Stimulated activated CD4-positive, alpha-beta T cell treated with anti-CD3 and anti-CD28 coated beads, Interleukin-12 subunit alpha, Interleukin-12 subunit beta, amount 100 ng/mL, for 48 hours (primary cell): Measurements from ENCODE around the gene GGN.
A peak's percentile ranks its signal among the peaks of the same experiment; 100 is the strongest.

Experiments
- DNase-seq, 3 donors: peaks; one replicate each; pipeline ENCODE4 v3.0.0-alpha.2; 2020; ENCODE audit warnings: low read depth in 2 of 3, low spot score in 1 of 3

GGN gene

DNA sequence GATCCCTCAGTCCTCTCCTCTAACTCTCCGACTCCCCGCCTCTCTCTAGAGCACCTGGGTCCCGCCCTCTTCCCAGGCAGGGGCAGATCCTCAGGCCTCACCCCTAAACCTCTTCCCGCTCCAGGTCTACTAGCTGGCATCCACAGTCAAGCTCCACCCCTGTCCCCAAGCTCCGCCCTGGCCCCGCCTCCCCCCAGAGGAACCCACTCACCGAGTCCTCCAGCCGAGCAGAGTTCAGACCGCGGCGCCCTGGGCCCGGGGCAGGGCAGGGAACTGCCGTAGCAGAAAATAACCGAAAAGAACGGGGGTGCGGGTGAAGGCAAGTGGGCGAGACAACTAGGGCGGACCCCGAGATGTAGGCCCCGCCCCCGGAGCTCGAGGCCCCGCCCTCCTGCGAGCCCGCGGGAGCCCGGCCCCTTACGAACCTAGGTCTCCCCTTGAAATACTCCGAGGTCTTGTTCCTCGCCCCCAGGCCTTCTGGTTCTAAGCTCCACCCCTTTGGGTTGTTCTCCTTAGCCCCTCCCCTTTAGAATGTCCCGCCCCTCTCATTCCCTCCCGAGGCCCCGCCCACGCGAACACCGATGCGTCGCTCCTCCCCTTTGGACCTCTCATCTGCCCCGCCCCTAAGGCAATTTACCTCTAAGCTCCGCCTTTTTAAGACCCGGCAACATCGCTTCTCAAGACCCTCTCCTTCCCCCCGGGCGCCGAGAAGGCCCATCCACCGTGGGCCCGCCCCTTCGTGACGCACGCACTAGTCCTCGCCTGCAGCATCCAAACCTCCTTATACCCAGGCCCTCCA, at the start of gene GGN:
GGN (minus strand) TSS at position 485 of the 799 bp plus-strand sequence. CDS start 773 bp downstream, outside the sequence.
- DNase-seq = peak; percentile 82 to 92 (median 83)

DNA sequence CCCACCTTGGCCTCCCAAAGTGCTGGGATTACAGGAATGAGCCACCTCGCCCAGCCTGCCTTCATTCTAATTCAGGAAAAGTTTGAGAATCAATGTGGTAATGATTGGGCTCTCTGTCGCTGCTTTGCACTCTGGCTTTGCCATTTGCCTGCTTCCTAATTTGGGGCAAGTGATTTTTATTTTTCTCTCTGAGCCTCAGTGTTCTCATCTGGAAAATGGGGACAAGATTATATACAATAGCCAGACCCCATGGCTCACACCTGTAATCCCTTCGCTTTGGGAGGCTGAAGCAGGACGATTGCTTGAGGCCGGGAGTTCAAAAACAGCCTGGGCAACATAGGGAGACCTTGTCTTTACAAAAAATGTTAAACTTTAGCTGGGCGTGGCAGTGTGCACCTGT, 49.5 kb upstream of the GGN start:
- DNase-seq = no peak

- no peak for DNase-seq
These were observed 46.8 kb upstream of the GGN start for GRCh38 chr19:38434549-38435051.

DNA sequence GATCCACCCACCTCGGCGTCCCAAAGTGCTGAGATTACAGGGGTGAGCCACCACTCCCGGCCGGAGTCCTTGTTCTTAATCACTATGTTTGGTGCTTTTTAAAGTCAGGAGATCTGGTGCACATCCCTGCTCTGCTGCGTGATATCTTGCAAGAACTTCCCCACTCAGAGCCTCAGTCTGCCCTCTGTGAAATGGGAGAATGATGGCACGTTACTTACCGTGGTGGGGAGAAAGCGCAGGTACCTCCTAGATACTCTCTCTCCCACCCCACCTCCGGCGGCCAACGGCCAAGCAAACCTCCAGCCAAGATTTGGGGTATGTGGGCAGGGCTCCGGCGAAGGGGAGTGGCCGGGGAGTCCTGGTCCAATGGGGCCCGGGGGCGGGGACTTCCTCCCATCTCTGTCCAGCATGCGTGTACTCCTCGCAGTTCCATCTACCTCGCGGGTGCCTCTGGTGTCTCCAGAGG, 45.5 kb upstream of the GGN start, which contains the start of gene RYR1:
RYR1 (plus strand) TSS at position 424 of the 466 bp plus-strand sequence. CDS start 139 bp downstream, outside the sequence.
- DNase-seq = peak in 1 of 3 donors; percentile 60

GRCh38 chr19:38430931-38431330, 43.1 kb upstream of the GGN start:
- DNase-seq = no peak

DNA sequence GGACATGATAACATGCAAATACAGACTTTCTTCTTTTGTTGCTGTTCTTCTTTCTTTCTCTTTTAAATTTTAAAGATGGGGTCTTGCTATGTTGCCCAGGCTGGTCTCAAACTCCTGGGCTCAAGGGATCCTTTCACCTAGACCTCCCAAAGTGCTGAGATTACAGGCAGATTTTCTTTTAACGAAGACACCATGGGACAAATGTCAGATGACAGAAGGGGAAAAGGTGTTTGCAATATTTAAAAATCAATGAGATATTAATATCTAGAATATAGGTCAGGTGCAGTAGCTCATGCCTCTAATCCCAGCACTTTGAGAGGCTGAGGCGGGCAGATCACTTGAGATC, 42.0 kb upstream of the GGN start:
- no peak for DNase-seq

DNA sequence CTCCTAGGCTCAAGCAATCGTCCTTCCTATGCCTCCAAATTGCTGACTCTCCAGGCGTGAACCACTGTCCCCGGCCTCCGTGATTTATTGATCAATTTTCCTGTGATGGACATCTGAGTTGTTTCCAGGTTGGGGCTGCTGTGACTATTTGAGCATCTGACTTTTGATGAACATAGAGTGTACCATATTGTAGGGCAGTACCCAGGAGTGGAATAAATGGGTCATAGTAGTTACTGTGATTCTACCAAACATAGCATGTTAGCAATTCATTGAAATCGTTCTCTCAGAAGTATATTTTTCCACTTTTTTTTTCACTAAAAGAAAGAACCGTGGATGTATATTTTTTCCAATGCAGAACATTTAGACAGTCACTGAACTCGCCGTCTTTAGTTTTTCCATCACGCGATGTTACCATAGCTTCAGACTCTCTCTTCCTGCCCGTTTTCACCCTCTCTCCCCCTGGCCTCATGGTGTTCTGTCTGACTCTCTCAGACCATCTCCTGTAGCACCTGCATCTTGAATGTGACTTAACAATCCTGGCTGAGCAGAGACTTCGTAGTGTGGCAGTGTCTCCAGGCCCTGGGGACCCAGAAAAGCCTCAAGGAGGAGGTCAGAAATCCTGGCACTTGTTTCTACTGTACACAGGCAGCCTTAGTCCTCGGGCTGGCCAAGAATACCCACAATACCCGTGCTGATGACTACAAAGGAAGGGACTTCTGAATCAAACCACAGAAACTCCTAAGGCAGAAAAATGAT, 41.4 kb upstream of the GGN start:
- DNase-seq = peak in 2 of 3 donors; percentile 27 to 37

DNA sequence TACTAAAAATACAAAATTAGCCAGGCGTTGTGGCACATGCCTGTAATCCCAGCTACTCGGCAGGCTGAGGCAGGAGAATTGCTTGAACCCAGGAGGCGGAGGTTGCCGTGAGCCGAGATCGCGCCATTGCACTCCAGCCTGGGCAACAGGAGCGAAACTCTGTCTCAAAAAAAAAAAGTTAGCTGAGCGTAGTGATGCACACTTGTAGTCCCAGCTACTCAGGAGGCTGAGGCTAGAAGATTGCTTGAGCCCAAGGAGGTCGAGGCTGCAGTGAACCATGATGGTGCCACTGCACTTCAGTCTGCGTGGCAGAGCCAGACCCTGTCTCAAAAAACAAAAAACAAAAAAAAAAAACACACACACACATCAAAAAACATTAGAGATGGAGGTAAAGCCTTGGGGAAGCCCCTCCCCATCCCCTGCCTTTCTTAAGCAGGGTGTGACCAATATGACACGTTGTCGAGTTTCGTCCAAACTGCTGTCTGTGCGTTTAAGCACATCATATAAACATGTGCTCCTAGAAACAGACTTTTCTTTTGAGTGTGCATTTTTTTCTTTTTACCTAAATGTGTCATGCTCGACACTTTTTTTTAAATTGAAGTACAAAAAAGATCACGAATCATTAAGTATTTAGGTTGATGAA, 39.3 kb upstream of the GGN start:
- peak in 2 of 3 donors; percentile 47 to 52 for DNase-seq

DNA sequence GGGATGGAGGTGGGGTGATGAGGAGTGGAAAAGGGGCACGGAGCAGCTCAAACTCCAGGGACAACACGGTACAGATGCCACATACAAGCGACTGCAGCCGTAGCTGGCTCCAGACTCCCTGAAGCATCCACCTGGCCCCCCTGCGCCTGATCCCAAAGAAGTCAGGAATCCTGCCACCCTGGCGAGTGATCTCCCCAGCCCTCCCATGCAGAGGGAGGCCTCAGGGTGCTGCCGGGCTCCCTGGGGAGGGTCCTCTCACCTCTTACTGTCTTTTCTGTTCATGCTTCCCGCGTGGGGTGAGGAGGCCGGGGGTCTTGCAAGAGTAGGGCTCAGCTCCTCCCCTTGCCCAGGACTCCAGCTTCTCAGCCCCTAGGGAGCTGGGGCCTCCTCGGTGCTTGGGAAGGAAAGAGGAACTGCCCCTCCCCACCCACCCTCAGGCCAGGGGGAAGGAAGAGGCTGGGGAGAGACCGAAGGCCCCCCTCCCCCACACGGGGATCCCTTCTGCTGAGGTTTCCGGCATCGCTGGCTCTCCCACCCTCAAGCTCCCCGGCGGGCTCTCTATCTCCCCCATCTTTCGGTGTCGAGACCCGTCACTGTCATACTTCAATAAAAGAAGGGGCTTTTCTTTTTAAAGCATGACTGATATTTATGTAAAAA, 38.1 kb upstream of the GGN start, which contains the start of gene RASGRP4:
RASGRP4 (minus strand) TSS at position 410 of the 657 bp plus-strand sequence; CDS start at position 282, 128 bp downstream.
- DNase-seq = peak in 1 of 3 donors; percentile 34

GRCh38 chr19:38425222-38425809, 37.5 kb upstream of the GGN start:
- no peak for DNase-seq

GRCh38 chr19:38424272-38424671, 36.4 kb upstream of the GGN start:
- no peak for DNase-seq

DNA sequence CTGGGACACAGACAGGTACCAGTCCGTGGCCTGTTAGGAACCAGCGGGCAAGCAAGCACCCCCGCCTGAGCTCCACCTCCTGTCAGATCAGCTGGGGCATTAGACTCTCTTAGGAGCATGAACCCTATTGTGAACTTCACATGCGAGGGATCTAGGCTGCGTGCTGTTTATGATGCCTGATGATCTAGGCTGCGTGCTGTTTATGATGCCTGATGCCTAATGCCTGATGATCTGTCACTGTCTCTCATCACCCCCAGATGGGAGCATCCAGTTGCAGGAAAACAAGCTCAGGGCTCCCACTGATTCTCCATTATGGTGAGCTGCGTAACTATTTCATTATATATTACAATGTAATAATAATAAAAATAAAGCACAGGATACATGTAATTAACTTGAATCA, 34.6 kb upstream of the GGN start:
- DNase-seq = no peak

DNA sequence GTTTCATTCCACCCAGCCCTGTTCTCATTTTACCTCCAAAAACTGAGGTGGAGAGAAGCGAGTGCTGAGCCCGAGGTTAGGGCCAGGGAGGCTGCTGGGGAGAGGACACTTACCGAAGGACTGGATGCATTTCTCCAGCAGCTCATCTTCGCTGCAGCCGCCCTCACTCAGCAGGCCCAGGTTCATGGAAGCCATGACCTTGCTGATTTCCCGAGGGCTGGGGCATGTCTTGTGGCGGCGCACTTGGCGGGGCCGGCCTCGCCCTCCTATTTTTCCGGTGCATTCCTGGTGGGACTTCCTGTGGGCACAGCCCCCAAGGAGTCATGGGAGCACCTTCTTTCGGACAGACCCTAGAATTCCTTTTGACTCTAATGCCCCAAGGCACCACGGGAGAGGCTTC, 34.0 kb upstream of the GGN start:
- no peak for DNase-seq

DNA sequence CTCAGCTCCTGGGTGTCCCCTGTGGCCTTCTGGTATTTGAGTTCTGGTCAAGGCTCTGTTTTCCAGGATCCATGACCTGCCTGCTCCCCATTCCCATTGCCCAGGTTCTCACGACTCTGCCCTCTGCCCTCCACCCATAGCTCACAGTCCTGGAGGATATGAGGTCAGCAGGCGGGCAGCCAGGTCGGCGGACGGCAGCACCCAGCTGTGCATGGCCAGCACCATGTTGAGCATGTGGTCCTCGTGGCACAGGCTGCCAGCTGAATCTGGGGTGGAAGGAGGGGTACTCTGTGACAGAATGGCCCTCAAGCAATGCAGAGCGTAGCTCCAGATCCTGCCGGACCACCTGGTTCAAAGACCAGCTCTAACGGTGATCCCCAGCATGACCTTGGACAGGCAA, 33.1 kb upstream of the GGN start:
- DNase-seq = no peak

DNA sequence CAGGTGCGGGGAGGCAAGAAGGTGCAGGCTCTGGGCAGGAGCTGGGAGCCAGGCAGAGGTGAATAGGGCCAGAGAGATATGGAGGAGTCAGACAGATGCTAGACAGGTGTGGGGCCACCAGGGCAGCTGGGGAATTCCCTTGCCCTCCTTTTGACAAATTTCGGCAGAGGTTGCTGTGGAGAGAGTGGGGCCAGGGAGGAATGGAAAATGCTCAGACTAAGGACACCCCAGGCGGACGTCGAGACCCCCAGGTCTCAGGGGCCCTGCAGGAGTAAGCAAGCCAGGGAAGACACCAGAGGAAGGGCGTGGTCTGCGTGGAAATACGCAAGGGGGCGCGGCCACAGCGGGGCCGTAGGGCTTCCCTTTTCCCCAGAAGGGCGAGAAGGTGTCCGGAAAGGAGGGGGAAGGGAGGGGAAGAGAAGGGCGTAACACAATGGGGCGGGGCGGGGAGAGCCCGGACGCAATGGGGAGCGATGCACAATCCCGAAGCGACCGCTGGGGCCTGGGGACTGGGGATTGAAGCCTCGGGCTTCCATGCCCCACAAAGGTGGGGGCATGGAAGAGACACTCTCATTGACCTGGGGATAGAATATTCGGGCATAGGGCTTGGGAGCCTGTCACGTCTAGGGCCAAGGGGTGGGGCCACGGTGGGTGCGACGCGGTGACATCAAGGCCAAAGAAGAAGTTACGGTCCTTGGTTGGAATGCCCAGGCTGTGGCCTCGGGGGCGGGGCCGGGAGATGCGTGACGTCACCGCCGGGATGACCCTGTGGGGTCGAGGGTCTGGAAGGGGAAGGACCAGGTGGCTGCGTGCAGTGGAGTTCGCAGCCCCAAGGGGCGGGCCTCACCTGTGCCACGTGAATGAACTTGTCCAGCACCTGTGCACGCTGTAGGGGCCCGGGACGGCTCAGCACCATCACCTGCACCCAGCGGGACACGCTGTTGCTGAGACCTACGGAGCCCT, 30.0 kb upstream of the GGN start:
- DNase-seq = peak in 2 of 3 donors; percentile 57 to 65

DNA sequence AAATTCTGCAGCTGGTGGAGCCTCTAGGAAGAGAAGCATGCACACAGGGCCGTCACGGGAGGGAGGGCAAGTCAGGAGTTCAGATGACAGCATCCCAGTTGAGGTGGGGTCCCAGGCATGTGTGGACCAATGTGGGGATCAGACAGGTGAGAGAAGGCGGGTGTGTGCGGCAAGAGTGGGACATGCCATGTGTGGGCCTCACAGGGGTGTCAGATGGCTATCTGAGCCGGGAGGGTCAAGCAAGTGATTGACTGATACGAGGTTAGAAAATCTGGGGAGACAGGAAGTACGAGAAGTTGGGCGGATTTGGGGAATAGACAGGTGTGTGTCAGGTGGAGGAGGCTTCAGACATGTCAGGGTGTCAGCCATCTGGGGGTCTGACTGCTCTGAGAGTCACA, 29.3 kb upstream of the GGN start:
- no peak for DNase-seq

DNA sequence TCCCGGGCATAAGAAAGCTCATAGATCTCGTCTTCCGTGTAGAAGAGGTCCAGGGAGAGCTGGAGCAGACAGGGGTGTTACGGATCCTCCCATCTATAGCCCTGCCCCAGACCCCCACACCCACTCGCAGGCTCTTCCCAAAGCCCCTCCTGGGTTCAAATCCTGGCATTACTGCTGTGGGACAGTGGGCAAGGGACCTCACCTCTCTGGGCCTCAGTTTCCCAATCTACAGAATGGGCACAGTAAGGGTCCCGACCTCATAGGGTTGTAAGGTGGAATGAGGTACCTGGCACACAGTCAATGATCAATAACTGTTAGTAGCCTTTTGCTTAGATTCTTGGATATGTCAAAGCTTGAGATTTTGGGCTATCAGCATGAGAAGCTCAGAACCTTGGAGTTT, 25.6 kb upstream of the GGN start:
- DNase-seq = no peak

DNA sequence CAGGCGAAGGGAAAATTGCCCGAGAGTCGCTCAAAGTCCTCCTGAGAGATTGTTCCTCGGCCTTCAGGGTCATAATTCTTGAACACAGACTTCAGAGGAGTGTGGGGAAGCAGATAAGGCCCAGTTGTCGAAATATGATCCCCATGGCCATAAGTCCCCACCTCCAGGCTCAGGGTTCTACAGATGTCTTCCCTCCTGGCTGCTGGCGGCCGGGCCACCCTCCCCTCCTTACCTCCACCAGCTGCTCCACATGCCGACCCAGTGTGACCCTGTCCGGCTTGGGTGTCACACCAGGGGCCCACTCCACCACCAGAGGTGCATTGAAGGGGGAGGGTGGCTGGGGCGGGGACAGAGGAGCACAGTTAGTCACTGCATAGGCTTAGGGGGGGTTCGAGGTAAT, 25.1 kb upstream of the GGN start:
- no peak for DNase-seq

- no peak for DNase-seq
These were observed 24.7 kb upstream of the GGN start for GRCh38 chr19:38412491-38412890.
